CD8-positive, alpha-beta memory T cell (primary cell): ENCODE measurements around the gene POLR3GL. TPM values are rescaled to one million over a fixed set of nuclear protein-coding genes. Genes with fewer than 3 reads are reported as not detected.
A peak's percentile ranks its signal among the peaks of the same experiment; 100 is the strongest.
"Not testable (repeated sequence)": the region's sequence is repeated elsewhere in the genome, so short reads cannot be mapped to it uniquely, and the experiment has no call there.

Source experiments
- CTCF ChIA-PET: fragments of 350-600 bp; sonication (Branson Sonifier 250); formaldehyde crosslinking; loops from one replicate; lab custom pipeline; 2021; ENCODE audit warnings: antibody characterized with exemption; lab: Charles Lee
- POLR2A ChIA-PET: fragments of 350-600 bp; sonication (Branson Sonifier 250); formaldehyde crosslinking; loops from one replicate; lab custom pipeline; 2021; ENCODE audit warnings: antibody characterized with exemption; lab: Charles Lee
- DNase-seq, 5 donors: peaks; one replicate each; pipeline versions ENCODE4 v3.0.0 to v3.0.0-alpha.2; 2020 to 2022; ENCODE audit warnings: mixed read lengths in 1 of 5
- H3K27ac ChIP-seq: one replicate; pipeline ENCODE4 v1.7.0; 2013; ENCODE audit warnings: low read depth, mild to moderate bottlenecking, low read length, moderate library complexity
- H3K27me3 ChIP-seq: 2 replicates; pipeline ENCODE4 v1.7.0; 2013; ENCODE audit warnings: low read length, mild to moderate bottlenecking; ENCODE audit not compliant: insufficient read depth, poor library complexity, severe bottlenecking
- H3K36me3 ChIP-seq: 2 replicates; pipeline ENCODE4 v1.7.0; 2013; ENCODE audit warnings: mild to moderate bottlenecking, low read length, moderate library complexity; ENCODE audit not compliant: insufficient read depth
- H3K4me1 ChIP-seq: 2 replicates; pipeline ENCODE4 v1.7.0; 2013; ENCODE audit warnings: mild to moderate bottlenecking, low read length, moderate library complexity; ENCODE audit not compliant: insufficient read depth
- H3K4me3 ChIP-seq: 2 replicates; pipeline ENCODE4 v1.7.0; 2013; ENCODE audit warnings: mild to moderate bottlenecking, low read length
- H3K9me3 ChIP-seq: 2 replicates; pipeline ENCODE4 v1.7.0; 2013; ENCODE audit warnings: mild to moderate bottlenecking, low read length
- H3K27ac Mint-ChIP-seq, 8 donors: one replicate each; pipeline ENCODE4 v1.8.0; 2020 to 2021; ENCODE audit warnings: mixed read lengths in 8 of 8, mild to moderate bottlenecking in 6 of 8, inconsistent platforms in 3 of 8, moderate library complexity in 3 of 8
- H3K27me3 Mint-ChIP-seq, 2 donors: one replicate each; pipeline ENCODE4 v1.8.0; 2020 to 2021; ENCODE audit warnings: mixed read lengths in 2 of 2, mild to moderate bottlenecking in 1 of 2, moderate library complexity in 1 of 2
- H3K36me3 Mint-ChIP-seq, 3 donors: one replicate each; pipeline ENCODE4 v1.8.0; 2020 to 2021; ENCODE audit warnings: mixed read lengths in 3 of 3, inconsistent platforms in 1 of 3, mild to moderate bottlenecking in 1 of 3
- H3K4me1 Mint-ChIP-seq, 3 donors: one replicate each; pipeline ENCODE4 v1.8.0; 2020 to 2021; ENCODE audit warnings: mixed read lengths in 3 of 3, inconsistent platforms in 1 of 3, mild to moderate bottlenecking in 1 of 3
- H3K4me3 Mint-ChIP-seq, 7 donors: one replicate each; pipeline ENCODE4 v1.8.0; 2020 to 2021; ENCODE audit warnings: mixed read lengths in 7 of 7, mild to moderate bottlenecking in 6 of 7, moderate library complexity in 4 of 7, inconsistent platforms in 2 of 7
- H3K9me3 Mint-ChIP-seq, 5 donors: one replicate each; pipeline ENCODE4 v1.8.0; 2020 to 2022; ENCODE audit warnings: mixed read lengths in 5 of 5, mild to moderate bottlenecking in 3 of 5, moderate library complexity in 2 of 5, inconsistent platforms in 1 of 5
- polyA plus RNA-seq: library from polyadenylated mRNA; unstranded; fragments of 300-500 nt; fragmentation: Illumina TruSeq; gene quantifications from one replicate; pipeline ENCODE4 v1.2.3, GENCODE V29; 2021
- total RNA-seq, 2 experiments: library from RNA; stranded (reverse); gene quantifications; one replicate each; pipeline ENCODE4 v1.2.3, GENCODE V29; 2021

POLR3GL gene, protein sequence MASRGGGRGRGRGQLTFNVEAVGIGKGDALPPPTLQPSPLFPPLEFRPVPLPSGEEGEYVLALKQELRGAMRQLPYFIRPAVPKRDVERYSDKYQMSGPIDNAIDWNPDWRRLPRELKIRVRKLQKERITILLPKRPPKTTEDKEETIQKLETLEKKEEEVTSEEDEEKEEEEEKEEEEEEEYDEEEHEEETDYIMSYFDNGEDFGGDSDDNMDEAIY
- total RNA-seq (10 to 100 TPM; 21.6 to 22.8 TPM), polyA plus RNA-seq (103 TPM)

DNA sequence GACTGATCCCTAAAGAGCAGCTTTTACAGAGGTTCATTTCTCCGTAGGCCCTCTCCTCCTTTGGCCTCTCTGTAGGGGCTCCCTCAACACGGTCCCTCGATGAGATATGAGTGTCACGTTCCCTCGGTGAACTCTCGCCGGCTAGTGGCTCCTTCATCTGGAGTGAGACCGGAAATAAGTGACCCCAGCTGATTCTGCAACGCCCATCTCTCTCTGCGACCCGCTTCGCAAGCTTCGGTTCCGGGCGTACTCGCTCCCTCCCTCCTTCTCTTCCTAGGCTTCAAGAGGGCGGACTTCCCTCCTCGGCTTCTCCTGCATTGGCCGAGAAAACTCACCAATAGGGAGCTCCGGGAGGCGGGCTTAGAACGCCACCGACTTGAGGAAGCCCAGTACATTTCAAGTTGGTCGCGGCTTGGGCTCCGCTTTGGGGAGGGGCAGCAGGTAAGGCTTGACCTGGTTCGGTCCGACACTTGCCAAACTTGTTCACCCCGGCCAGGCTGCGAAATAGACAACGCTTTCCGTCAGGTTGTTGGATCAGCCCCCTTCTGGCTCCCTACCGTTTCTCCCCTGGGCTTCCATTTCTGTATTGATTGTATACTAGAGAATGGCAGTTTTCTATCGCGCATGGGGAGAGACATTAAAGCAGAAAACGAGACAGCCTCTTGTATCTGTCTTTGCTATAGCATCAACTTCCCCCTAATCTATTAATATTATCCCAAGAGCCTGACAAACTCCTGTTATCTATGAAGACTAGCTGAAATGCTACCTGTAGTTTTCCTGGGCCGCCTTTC is at the start of gene POLR3GL, which contains the start of gene ANKRD34A:
Gene POLR3GL (plus strand): TSS at position 363 of the 791 bp plus-strand sequence. CDS start 10,176 bp downstream, outside the sequence.
Gene ANKRD34A (minus strand): TSS at position 248 of the 791 bp plus-strand sequence. CDS start 2,816 bp downstream, outside the sequence.
- H3K4me3 Mint-ChIP-seq = peak within 1 kb of the TSS; percentile 93 to 98 (median 96)

DNA sequence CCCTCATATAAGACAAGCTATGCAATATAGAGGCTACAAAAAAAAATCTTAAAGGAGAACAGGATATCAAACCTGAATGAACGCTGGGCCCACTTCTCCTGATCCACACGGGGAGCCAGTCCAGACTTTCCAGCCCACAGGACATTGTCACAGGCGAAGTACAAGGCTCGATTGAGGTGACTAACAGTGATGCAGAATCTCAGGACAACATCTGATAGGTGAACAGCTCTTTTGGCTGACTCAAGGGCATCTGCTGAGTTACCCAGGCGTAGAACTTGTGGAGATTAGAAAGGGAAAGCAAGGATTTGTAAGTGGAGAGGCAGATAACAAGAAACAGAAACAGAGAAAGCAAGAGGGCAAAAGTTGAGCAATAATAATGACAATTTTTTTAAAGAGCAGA is 47.7 kb upstream of the POLR3GL start:
- no peak overlapping the region for H3K4me3 ChIP-seq
- H3K9me3 Mint-ChIP-seq = no peaks in the 10 kb centered on the region
- peaks cover 55 to 69% (median 60%) of the 10 kb centered on the region in 3 donors for H3K4me1 Mint-ChIP-seq
- peaks cover 0 to 65% (median 14%) of the 10 kb centered on the region in 3 donors for H3K36me3 Mint-ChIP-seq
- H3K9me3 ChIP-seq = no peaks in the 10 kb centered on the region
- no peaks in the 10 kb centered on the region for H3K27me3 ChIP-seq
- H3K27me3 Mint-ChIP-seq = no peaks in the 10 kb centered on the region
- peaks cover 21% of the 10 kb centered on the region for H3K4me1 ChIP-seq
- peaks cover 10% of the 10 kb centered on the region for H3K36me3 ChIP-seq
- H3K4me3 Mint-ChIP-seq = peak overlapping the region; percentile 70 to 100 (median 97)
- ChIA-PET CTCF (interaction anchor here (0.5 to 2.4 kb wide), 6 partner anchors 10 to 115 kb away, joined by 3 to 8 read pairs (median 4); partner anchors contain the start of genes NUDT17 and RBM8A), POLR2A (interaction anchor here (1.8 kb wide), 1 partner anchor 10 kb away, joined by 9 read pairs; the partner anchor contains the start of gene RBM8A)
- DNase-seq = no peak
- peak overlapping the region in 7 of 8 donors; percentile 50 to 87 (median 85) for H3K27ac Mint-ChIP-seq
- H3K27ac ChIP-seq = no peak overlapping the region

More for the DNA sequence above, at the start of gene POLR3GL, which contains the start of gene ANKRD34A:
- Mint-ChIP-seq H3K4me1 (peaks cover 49 to 69% (median 50%) of the 10 kb centered on the region in 3 donors), H3K9me3 (peaks cover 0 to 4% (median 0%) of the 10 kb centered on the region in 5 donors), H3K36me3 (peaks cover 6 to 30% (median 9%) of the 10 kb centered on the region in 3 donors), H3K27me3 (peaks cover 0 to 1% of the 10 kb centered on the region in 2 donors), H3K27ac (peak within 1 kb of the TSS; percentile 84 to 99 (median 96))
- ChIA-PET CTCF (interaction anchor here (0.7 to 4.9 kb wide), 21 partner anchors 9 to 119 kb away, joined by 3 to 77 read pairs (median 4); partner anchors contain the start of genes NUDT17, PEX11B, PIAS3 and RBM8A), POLR2A (interaction anchor here (0.6 to 2.4 kb wide), 21 partner anchors 8 to 317 kb away, joined by 3 to 34 read pairs (median 4); partner anchors contain the start of genes ANKRD35, NUDT17, PEX11B and PIAS3)
- Histone ChIP-seq H3K27ac (peak within 1 kb of the TSS; percentile 71), H3K36me3 (no peaks in the 10 kb centered on the region), H3K4me1 (peaks cover 44% of the 10 kb centered on the region), H3K9me3 (no peaks in the 10 kb centered on the region), H3K27me3 (no peaks in the 10 kb centered on the region), H3K4me3 (peak within 1 kb of the TSS; percentile 88)
- peak; percentile 84 to 95 (median 90) for DNase-seq

DNA sequence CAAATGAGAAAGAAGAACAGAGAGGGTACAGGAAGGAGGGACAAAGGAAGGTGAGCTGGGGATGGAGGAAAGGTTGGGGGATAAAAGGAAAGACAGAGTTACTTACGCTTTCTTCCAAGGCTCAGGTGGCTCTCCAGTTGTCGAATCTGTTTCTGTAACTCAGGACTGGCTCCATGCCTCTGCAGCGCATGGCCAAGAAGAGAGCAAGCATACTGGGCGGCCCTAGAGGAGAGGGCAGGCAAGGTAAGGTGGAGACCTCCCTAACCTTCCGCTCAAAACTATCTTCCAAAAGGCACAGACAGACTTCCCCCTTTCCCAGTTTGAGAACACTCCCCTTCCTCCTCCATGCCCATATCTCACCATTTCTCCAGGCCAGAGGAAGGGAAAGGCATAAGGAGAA is 46.9 kb upstream of the POLR3GL start:
- H3K27ac Mint-ChIP-seq = peak overlapping the region in 7 of 8 donors; percentile 83 to 98 (median 96)
- peak overlapping the region; percentile 85 for H3K4me3 ChIP-seq
- peaks cover 55 to 69% (median 60%) of the 10 kb centered on the region in 3 donors for H3K4me1 Mint-ChIP-seq
- H3K4me1 ChIP-seq = peaks cover 21% of the 10 kb centered on the region
- no peaks in the 10 kb centered on the region for H3K27me3 ChIP-seq
- no peak for DNase-seq
- H3K4me3 Mint-ChIP-seq = peak overlapping the region; percentile 90 to 100 (median 97)
- POLR2A ChIA-PET = interaction anchor here (2.0 to 2.5 kb wide), 5 partner anchors 10 to 79 kb away, joined by 8 to 45 read pairs (median 16); partner anchors contain the start of genes ANKRD34A, PIAS3, POLR3GL and RBM8A
- CTCF ChIA-PET = interaction anchor here (1.2 to 2.1 kb wide), 4 partner anchors 10 to 72 kb away, joined by 3 to 9 read pairs (median 6); partner anchors contain the start of genes NUDT17 and RBM8A
- H3K9me3 Mint-ChIP-seq = no peaks in the 10 kb centered on the region
- no peaks in the 10 kb centered on the region for H3K9me3 ChIP-seq
- peak overlapping the region; percentile 68 for H3K27ac ChIP-seq
- no peaks in the 10 kb centered on the region for H3K27me3 Mint-ChIP-seq
- H3K36me3 ChIP-seq = peaks cover 6% of the 10 kb centered on the region
- H3K36me3 Mint-ChIP-seq = peaks cover 0 to 59% (median 12%) of the 10 kb centered on the region in 3 donors

DNA sequence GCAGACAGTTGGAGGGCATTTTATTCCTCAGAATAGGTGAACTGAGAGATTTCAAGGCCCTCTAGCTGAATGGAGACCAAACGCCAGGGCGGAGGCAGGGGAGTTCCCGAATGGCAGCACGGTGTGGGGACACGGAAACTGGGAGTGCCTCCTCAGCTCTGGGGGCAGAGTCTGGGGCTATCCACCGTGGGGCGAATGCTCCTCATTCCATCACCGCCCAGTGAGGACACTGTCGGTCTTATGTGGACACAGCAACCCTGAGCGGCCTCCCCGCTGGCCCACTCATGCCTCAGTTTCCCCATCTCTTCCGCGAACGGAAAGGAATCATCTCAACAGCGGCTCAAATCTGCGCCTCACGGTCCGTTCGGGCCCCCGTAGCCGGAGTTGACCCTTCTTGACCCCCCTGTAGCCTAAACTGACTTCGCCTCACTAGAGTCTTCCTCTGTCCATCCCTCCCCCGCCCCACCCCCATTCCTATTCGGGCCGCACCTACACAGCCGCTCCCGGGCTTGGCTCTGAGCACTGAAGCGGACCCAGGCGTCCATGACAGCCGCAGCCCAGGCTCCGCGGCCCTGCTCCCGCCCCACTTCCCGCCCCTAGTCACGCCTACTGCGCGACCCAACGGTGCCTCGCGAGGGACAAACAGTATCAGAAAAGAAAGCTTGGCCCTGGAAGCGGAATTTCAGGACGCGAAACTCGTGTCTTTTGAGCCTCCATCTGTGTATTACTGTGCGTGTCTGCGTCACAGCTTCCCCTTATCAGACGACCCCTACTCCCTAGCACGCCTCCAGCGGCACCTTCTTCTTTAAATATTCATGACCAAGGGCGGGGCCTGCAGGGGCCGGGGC is 46.1 kb upstream of the POLR3GL start, which contains the start of gene PEX11B:
Gene PEX11B (minus strand): TSS at position 574 of the 848 bp plus-strand sequence. CDS start 29 bp downstream, at position 545.
- H3K4me3 Mint-ChIP-seq = peak within 1 kb of the TSS; percentile 90 to 100 (median 97)
- peak within 1 kb of the TSS; percentile 85 for H3K4me3 ChIP-seq
- H3K9me3 ChIP-seq = no peaks in the 10 kb centered on the region
- H3K4me1 ChIP-seq = peaks cover 21% of the 10 kb centered on the region
- peaks cover 6% of the 10 kb centered on the region for H3K36me3 ChIP-seq
- H3K9me3 Mint-ChIP-seq = no peaks in the 10 kb centered on the region
- no peaks in the 10 kb centered on the region for H3K27me3 Mint-ChIP-seq
- no peaks in the 10 kb centered on the region for H3K27me3 ChIP-seq
- CTCF ChIA-PET = interaction anchor here (1.1 to 2.1 kb wide), 6 partner anchors 9 to 119 kb away, joined by 3 to 9 read pairs (median 4); partner anchors contain the start of genes ANKRD34A, NUDT17, POLR3GL and RBM8A
- H3K27ac Mint-ChIP-seq = peak within 1 kb of the TSS; percentile 83 to 98 (median 96)
- peak within 1 kb of the TSS; percentile 68 for H3K27ac ChIP-seq
- peaks cover 52 to 66% (median 60%) of the 10 kb centered on the region in 3 donors for H3K4me1 Mint-ChIP-seq
- peak; percentile 85 to 94 (median 89) for DNase-seq
- peaks cover 0 to 58% (median 10%) of the 10 kb centered on the region in 3 donors for H3K36me3 Mint-ChIP-seq
- POLR2A ChIA-PET = interaction anchor here (1.1 to 2.5 kb wide), 11 partner anchors 9 to 119 kb away, joined by 3 to 45 read pairs (median 8); partner anchors contain the start of genes ANKRD34A, LIX1L, PIAS3 and POLR3GL

DNA sequence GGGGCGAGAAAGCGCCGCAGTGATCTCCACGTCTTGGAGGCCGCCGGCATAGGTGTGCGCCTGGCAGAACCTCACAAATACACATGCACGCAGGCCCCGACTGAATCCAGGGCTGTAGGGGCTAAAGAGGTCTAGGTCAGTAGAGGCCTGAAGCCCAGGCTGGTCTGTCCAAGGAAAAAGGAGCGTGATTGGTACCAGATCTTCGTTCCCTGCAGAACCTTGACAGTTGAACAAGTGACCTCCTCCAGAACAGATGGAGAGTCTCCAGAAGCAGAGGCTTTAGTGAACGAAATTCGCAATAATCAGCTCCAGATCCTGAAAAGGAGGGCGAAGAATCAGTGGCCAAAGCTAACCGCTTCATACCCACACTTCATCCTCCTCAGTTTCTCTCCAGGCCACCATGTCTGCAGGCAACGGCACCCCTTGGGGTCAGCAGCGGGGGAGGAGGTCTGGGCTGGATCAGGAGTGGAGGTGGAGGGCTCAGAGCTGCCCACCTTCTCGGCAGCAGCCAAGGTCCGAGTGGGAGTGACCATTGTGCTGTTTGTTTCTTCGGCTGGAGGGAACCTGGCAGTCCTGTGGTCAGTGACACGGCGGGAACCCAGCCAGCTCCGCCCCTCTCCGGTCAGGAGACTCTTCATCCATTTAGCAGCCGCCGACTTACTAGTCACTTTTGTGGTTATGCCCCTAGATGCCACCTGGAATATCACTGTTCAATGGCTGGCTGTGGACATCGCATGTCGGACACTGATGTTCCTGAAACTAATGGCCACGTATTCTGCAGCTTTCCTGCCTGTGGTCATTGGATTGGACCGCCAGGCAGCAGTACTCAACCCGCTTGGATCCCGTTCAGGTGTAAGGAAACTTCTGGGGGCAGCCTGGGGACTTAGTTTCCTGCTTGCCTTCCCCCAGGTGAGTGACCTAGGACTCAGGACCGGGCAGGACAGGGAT is 45.2 kb upstream of the POLR3GL start:
- no peaks in the 10 kb centered on the region for H3K9me3 ChIP-seq
- peak overlapping the region; percentile 68 for H3K27ac ChIP-seq
- H3K27ac Mint-ChIP-seq = peak overlapping the region; percentile 83 to 98 (median 96)
- H3K36me3 ChIP-seq = peaks cover 6% of the 10 kb centered on the region
- H3K9me3 Mint-ChIP-seq = no peaks in the 10 kb centered on the region
- DNase-seq = no peak
- peaks cover 46 to 62% (median 59%) of the 10 kb centered on the region in 3 donors for H3K4me1 Mint-ChIP-seq
- peak overlapping the region; percentile 90 to 100 (median 97) for H3K4me3 Mint-ChIP-seq
- peaks cover 0 to 56% (median 10%) of the 10 kb centered on the region in 3 donors for H3K36me3 Mint-ChIP-seq
- no peaks in the 10 kb centered on the region for H3K27me3 Mint-ChIP-seq
- peaks cover 21% of the 10 kb centered on the region for H3K4me1 ChIP-seq
- peak overlapping the region; percentile 85 for H3K4me3 ChIP-seq
- ChIA-PET CTCF (interaction anchor here (1.1 to 2.1 kb wide), 5 partner anchors 8 to 118 kb away, joined by 3 to 9 read pairs (median 4); partner anchors contain the start of genes ANKRD34A, NUDT17, POLR3GL and RBM8A), POLR2A (interaction anchor here (1.1 to 2.5 kb wide), 11 partner anchors 8 to 118 kb away, joined by 3 to 45 read pairs (median 8); partner anchors contain the start of genes ANKRD34A, LIX1L, PIAS3 and POLR3GL)
- H3K27me3 ChIP-seq = no peaks in the 10 kb centered on the region

DNA sequence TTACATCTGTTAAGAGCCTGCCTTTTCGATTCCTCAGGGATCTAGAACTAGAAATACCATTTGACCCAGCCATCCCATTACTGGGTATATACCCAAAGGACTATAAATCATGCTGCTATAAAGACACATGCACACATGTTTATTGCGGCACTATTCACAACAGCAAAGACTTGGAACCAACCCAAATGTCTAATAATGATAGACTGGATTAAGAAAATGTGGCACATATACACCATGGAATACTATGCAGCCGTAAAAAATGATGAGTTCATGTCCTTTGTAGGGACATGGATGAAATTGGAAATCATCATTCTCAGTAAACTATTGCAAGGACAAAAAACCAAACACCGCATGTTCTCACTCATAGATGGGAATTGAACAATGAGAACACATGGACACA is 44.2 kb upstream of the POLR3GL start:
- H3K36me3 ChIP-seq, H3K4me3 ChIP-seq, POLR2A ChIA-PET, H3K27ac ChIP-seq, CTCF ChIA-PET, DNase-seq, H3K27me3 ChIP-seq, H3K9me3 ChIP-seq, H3K27me3 Mint-ChIP-seq, H3K9me3 Mint-ChIP-seq: not testable (repeated sequence)
- Mint-ChIP-seq H3K4me3 (peak overlapping the region; percentile 66 to 99 (median 96)), H3K27ac (peak overlapping the region in 5 of 8 donors; percentile 58 to 85 (median 83)), H3K36me3 (peaks cover 0 to 49% (median 5%) of the 10 kb centered on the region in 3 donors), H3K4me1 (peaks cover 42 to 56% (median 51%) of the 10 kb centered on the region in 3 donors)
- peaks cover 21% of the 10 kb centered on the region for H3K4me1 ChIP-seq
